ENCODE data around the gene NMT2. TPM values are rescaled to one million over a fixed set of nuclear protein-coding genes. Genes with fewer than 3 reads are reported as not detected.

The NMT2 gene
- total RNA-seq, 1 experiment from 2014 or later: 11.8 TPM

DNA sequence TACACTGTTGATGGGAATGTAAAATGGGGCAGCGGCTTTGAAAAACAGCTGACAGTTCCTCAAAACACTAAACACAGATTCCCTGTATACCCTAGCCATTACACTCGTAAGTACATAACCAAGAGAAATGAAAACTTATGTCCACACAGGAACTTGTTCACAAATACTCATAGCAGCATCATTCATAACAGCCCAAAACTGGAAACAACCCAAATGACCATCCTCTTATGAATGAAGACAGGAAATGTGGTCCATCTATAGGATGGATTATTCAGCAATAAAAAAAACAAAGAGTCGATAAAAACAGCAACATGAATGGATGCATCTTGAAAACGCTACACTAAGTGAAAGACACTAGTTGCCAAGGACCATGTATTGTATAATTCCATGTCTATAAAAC, 23.7 kb downstream of the NMT2 start:
- Histone ChIP-seq H3K79me2 (ENCODE audit: insufficient read depth, low read length) (peaks cover 3% of the 10 kb centered on the region; the same call in 1 of the 2 replicates), H2AK5ac (ENCODE audit: insufficient read length, low read length) (no peak overlapping the region), H4K8ac (replicated peaks; ENCODE audit: insufficient read length, low read depth, low read length) (no peak overlapping the region), H3K4me2 (ENCODE audit: insufficient read depth, insufficient read length, low read length) (no peak overlapping the region), H4K20me1 (ENCODE audit: control insufficient read depth, insufficient read depth, insufficient read length) (no peaks in the 10 kb centered on the region), H3K23me2 (ENCODE audit: insufficient read length, low read depth, low read length, poor library complexity, severe bottlenecking) (no peaks in the 10 kb centered on the region), H3K79me1 (ENCODE audit: insufficient read depth, low read depth, low read length, poor library complexity, severe bottlenecking) (no peaks in the 10 kb centered on the region), H4K91ac (ENCODE audit: insufficient read length, low read depth, low read length) (no peak overlapping the region), H3K9ac (ENCODE audit: extremely low read depth, insufficient read length, low read length) (no peak overlapping the region), H3K27me3 (ENCODE audit: insufficient read depth, low read length) (no peaks in the 10 kb centered on the region), H2BK5ac (ENCODE audit: insufficient read length, low read length) (no peak overlapping the region), H3K4me1 (ENCODE audit: insufficient read depth, low read length) (no peaks in the 10 kb centered on the region), H3K18ac (ENCODE audit: insufficient read length, low read depth, low read length) (no peak overlapping the region), H2BK12ac (ENCODE audit: insufficient read length, low read depth, low read length) (no peak overlapping the region), H2BK20ac (ENCODE audit: low read depth, low read length, poor library complexity, severe bottlenecking) (no peak overlapping the region), H3K14ac (ENCODE audit: insufficient read depth, low read length) (no peak overlapping the region), H3K4ac (ENCODE audit: low read depth, low read length) (no peak overlapping the region), H3K27ac (ENCODE audit: insufficient read length, low read depth, low read length) (no peak overlapping the region), H2AFZ (ENCODE audit: low read length) (no peak overlapping the region), H2BK15ac (ENCODE audit: low read depth, low read length) (no peak overlapping the region), H3T11ph (ENCODE audit: low read length) (no peak overlapping the region), H3K56ac (ENCODE audit: insufficient read length, low read depth, low read length) (no peak overlapping the region), H4K5ac (ENCODE audit: insufficient read length, low read depth, low read length) (no peak overlapping the region), H3K9me3 (ENCODE audit: control insufficient read depth, low read depth, low read length) (no peaks in the 10 kb centered on the region), H3K23ac (ENCODE audit: insufficient read length, low read depth, low read length) (no peak overlapping the region), H2BK120ac (ENCODE audit: low read depth, low read length, poor library complexity, severe bottlenecking) (no peak overlapping the region)
- H3K27ac Mint-ChIP-seq: no peak overlapping the region
- H3K4me1 Mint-ChIP-seq: peaks cover 4 to 11% of the 10 kb centered on the region in 2 experiments; a peak in 3 of 4 replicates
- TF ChIP-seq, protein P1, sequence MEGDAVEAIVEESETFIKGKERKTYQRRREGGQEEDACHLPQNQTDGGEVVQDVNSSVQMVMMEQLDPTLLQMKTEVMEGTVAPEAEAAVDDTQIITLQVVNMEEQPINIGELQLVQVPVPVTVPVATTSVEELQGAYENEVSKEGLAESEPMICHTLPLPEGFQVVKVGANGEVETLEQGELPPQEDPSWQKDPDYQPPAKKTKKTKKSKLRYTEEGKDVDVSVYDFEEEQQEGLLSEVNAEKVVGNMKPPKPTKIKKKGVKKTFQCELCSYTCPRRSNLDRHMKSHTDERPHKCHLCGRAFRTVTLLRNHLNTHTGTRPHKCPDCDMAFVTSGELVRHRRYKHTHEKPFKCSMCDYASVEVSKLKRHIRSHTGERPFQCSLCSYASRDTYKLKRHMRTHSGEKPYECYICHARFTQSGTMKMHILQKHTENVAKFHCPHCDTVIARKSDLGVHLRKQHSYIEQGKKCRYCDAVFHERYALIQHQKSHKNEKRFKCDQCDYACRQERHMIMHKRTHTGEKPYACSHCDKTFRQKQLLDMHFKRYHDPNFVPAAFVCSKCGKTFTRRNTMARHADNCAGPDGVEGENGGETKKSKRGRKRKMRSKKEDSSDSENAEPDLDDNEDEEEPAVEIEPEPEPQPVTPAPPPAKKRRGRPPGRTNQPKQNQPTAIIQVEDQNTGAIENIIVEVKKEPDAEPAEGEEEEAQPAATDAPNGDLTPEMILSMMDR (conservative IDR thresholded peaks at IDR 0.05): no peak
- WGBS (ENCODE audit: extremely low coverage, insufficient read length, low lambda C conversion rate): no CpG with 5 or more reads among the region's 4 CpGs
- no peak overlapping the region for H3K4me3 Mint-ChIP-seq
- no peak for DNase-seq
- no peaks in the 10 kb centered on the region for H3K27me3 Mint-ChIP-seq (ENCODE audit: low read depth)
- peaks cover 0 to 8% (median 3%) of the 10 kb centered on the region in 3 experiments; a peak in 2 of 7 replicates for H3K36me3 Mint-ChIP-seq (ENCODE audit: insufficient read depth in 1 of 3, low read depth in 3 of 3)
- H3K9me3 Mint-ChIP-seq: no peaks in the 10 kb centered on the region; a peak in 1 of 5 replicates
